HepG2 (cell line): ENCODE measurements around the gene GRM7. TPM values are rescaled to one million over a fixed set of nuclear protein-coding genes. Genes with fewer than 3 reads are reported as not detected.

Experiments used
- BHLHE40 ChIP-seq: IDR thresholded peaks from 2 replicates; pipeline ENCODE4 v1.6.1; 2011; ENCODE audit warnings: low read length, improper control_type of control experiment
- MAFG ChIP-seq: sonication (generic); formaldehyde crosslinking; IDR thresholded peaks from 2 replicates; pipeline ENCODE4 v1.5.1; 2020; ENCODE audit warnings: mild to moderate bottlenecking, missing genetic modification reagents
- polyA plus RNA-seq, 8 experiments: library from polyadenylated mRNA; depleted of rRNA in 3 of 8; stranded (reverse) in 7 of 8; unstranded in 1 of 8; fragments of >200 nt; fragmentation: Illumina TruSeq in 4 of 8; extraction: Trizol in 4 of 8; gene quantifications; 2 replicates each; pipeline versions ENCODE4 v1.2.1 to v1.2.3, GENCODE V29; 2011 to 2016; ENCODE audit warnings: low read depth in 4 of 8, missing spikeins in 1 of 8, mixed read lengths in 1 of 8; ENCODE audit not compliant: insufficient read depth in 1 of 8
- total RNA-seq, 5 experiments: library from RNA; depleted of rRNA; stranded (reverse); fragments of >200 nt; fragmentation: Illumina TruSeq; extraction: Trizol; gene quantifications; 2 replicates each; pipeline ENCODE4 v1.2.3, GENCODE V29; 2016; ENCODE audit warnings: low read depth in 1 of 5
- TF ChIP-seq, protein P1 (sequence below): sonication (generic); formaldehyde crosslinking; IDR thresholded peaks from 2 replicates; pipeline ENCODE4 v1.5.1; 2020; ENCODE audit warnings: missing genetic modification reagents, mild to moderate bottlenecking, borderline replicate concordance
- TF ChIP-seq, protein P2 (sequence below): sonication (generic); formaldehyde crosslinking; IDR thresholded peaks from 2 replicates; pipeline ENCODE4 v1.8.0; 2022; ENCODE audit warnings: mild to moderate bottlenecking, missing genetic modification reagents; ENCODE audit not compliant: insufficient replicate concordance
- TF ChIP-seq, protein P3 (sequence below): sonication (generic); formaldehyde crosslinking; IDR thresholded peaks from 2 replicates; pipeline ENCODE4 v1.4.0; 2020; ENCODE audit warnings: missing genetic modification reagents, borderline replicate concordance

The GRM7 gene
- total and polyA plus RNA-seq, 2 of the 13 experiments (the other 11 are each of a cell fraction or from before 2014, with no cell fraction given), result not detected

DNA sequence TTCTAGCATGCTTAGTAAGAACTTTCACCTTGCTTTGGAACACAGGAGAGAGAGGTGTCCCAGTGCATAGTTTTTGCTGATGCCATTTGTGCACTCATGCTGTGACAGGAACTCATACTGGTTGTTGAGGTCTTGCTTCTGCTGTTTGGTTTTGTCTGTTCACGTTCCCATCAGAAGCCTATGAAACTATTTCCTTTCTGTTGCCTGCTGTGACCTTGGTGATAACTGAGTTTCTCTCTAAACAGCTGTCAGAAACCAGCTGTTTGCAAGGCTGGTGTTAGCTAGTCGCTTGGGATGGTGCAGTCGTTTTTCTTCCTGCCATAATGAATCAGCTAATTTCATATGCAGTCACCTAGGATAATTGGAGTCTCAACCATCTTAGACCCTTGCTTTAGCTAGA lies 724.1 kb downstream of the GRM7 start (continued):
- TF ChIP-seq, protein P1, sequence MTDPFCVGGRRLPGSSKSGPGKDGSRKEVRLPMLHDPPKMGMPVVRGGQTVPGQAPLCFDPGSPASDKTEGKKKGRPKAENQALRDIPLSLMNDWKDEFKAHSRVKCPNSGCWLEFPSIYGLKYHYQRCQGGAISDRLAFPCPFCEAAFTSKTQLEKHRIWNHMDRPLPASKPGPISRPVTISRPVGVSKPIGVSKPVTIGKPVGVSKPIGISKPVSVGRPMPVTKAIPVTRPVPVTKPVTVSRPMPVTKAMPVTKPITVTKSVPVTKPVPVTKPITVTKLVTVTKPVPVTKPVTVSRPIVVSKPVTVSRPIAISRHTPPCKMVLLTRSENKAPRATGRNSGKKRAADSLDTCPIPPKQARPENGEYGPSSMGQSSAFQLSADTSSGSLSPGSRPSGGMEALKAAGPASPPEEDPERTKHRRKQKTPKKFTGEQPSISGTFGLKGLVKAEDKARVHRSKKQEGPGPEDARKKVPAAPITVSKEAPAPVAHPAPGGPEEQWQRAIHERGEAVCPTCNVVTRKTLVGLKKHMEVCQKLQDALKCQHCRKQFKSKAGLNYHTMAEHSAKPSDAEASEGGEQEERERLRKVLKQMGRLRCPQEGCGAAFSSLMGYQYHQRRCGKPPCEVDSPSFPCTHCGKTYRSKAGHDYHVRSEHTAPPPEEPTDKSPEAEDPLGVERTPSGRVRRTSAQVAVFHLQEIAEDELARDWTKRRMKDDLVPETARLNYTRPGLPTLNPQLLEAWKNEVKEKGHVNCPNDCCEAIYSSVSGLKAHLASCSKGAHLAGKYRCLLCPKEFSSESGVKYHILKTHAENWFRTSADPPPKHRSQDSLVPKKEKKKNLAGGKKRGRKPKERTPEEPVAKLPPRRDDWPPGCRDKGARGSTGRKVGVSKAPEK, result no peak
- TF ChIP-seq, protein P2, sequence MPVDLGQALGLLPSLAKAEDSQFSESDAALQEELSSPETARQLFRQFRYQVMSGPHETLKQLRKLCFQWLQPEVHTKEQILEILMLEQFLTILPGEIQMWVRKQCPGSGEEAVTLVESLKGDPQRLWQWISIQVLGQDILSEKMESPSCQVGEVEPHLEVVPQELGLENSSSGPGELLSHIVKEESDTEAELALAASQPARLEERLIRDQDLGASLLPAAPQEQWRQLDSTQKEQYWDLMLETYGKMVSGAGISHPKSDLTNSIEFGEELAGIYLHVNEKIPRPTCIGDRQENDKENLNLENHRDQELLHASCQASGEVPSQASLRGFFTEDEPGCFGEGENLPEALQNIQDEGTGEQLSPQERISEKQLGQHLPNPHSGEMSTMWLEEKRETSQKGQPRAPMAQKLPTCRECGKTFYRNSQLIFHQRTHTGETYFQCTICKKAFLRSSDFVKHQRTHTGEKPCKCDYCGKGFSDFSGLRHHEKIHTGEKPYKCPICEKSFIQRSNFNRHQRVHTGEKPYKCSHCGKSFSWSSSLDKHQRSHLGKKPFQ (CRISPR knock-in tag), result no peak
- TF ChIP-seq BHLHE40 (no peak), MAFG (CRISPR knock-in tag) (no peak)
- TF ChIP-seq, protein P3, sequence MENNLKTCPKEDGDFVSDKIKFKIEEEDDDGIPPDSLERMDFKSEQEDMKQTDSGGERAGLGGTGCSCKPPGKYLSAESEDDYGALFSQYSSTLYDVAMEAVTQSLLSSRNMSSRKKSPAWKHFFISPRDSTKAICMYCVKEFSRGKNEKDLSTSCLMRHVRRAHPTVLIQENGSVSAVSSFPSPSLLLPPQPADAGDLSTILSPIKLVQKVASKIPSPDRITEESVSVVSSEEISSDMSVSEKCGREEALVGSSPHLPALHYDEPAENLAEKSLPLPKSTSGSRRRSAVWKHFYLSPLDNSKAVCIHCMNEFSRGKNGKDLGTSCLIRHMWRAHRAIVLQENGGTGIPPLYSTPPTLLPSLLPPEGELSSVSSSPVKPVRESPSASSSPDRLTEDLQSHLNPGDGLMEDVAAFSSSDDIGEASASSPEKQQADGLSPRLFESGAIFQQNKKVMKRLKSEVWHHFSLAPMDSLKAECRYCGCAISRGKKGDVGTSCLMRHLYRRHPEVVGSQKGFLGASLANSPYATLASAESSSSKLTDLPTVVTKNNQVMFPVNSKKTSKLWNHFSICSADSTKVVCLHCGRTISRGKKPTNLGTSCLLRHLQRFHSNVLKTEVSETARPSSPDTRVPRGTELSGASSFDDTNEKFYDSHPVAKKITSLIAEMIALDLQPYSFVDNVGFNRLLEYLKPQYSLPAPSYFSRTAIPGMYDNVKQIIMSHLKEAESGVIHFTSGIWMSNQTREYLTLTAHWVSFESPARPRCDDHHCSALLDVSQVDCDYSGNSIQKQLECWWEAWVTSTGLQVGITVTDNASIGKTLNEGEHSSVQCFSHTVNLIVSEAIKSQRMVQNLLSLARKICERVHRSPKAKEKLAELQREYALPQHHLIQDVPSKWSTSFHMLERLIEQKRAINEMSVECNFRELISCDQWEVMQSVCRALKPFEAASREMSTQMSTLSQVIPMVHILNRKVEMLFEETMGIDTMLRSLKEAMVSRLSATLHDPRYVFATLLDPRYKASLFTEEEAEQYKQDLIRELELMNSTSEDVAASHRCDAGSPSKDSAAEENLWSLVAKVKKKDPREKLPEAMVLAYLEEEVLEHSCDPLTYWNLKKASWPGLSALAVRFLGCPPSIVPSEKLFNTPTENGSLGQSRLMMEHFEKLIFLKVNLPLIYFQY, result no peak
